HCT116 (cell line): ENCODE results near the gene CBX5.

ENCODE experiments used
- YY1 ChIP-seq: IDR thresholded peaks from 2 replicates; pipeline ENCODE4 v1.6.1; 2011; ENCODE audit warnings: low read length, low read depth, moderate library complexity, mild to moderate bottlenecking; ENCODE audit not compliant: insufficient replicate concordance; ENCODE audit errors: extremely low read depth
- ZFX ChIP-seq: fragments of 450-650 bp; IDR thresholded peaks from 2 replicates; pipeline ENCODE4 v1.6.1; 2017
- TF ChIP-seq, protein P1 (sequence below), 3 experiments: fragments of 200-600 bp in 1 of 3; sonication (generic) in 1 of 3; IDR thresholded peaks in 2 of 3; conservative IDR thresholded peaks in 1 of 3; 2 replicates each; pipeline ENCODE4 v1.5.1; 2012 to 2017; ENCODE audit warnings: low read depth in 2 of 3, low read length in 2 of 3, antibody characterized with exemption in 1 of 3, borderline replicate concordance in 1 of 3, control low read depth in 1 of 3, mild to moderate bottlenecking in 1 of 3, mixed read lengths in 1 of 3, mixed run types in 1 of 3, moderate library complexity in 1 of 3; ENCODE audit not compliant: insufficient read depth in 1 of 3

DNA sequence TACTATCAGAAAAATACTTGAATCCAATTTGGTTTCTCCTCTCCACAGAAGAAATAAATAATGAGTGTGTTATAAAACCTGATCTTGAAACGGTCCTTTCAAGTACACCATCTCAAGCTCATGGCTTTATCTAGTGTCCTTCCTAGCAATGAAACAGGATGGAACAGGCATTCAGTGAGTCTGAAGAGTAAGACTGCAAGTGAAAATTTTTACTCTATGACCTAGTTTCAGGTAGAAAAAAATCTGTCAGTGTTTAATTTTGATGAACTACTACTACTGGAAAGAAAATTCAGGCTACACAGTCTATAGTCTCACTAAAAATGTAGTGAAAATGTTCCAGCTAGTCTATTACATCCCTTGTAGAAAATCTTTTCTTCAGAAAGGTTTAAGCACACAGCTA is 7.7 kb downstream of the CBX5 start:
- TF ChIP-seq, protein P1, sequence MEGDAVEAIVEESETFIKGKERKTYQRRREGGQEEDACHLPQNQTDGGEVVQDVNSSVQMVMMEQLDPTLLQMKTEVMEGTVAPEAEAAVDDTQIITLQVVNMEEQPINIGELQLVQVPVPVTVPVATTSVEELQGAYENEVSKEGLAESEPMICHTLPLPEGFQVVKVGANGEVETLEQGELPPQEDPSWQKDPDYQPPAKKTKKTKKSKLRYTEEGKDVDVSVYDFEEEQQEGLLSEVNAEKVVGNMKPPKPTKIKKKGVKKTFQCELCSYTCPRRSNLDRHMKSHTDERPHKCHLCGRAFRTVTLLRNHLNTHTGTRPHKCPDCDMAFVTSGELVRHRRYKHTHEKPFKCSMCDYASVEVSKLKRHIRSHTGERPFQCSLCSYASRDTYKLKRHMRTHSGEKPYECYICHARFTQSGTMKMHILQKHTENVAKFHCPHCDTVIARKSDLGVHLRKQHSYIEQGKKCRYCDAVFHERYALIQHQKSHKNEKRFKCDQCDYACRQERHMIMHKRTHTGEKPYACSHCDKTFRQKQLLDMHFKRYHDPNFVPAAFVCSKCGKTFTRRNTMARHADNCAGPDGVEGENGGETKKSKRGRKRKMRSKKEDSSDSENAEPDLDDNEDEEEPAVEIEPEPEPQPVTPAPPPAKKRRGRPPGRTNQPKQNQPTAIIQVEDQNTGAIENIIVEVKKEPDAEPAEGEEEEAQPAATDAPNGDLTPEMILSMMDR (IDR thresholded peaks at IDR 0.05 in 2 of 3, conservative IDR thresholded peaks at IDR 0.05 in 1 of 3; ENCODE audit: borderline replicate concordance in 1 of 3, insufficient read depth in 1 of 3, low read depth in 2 of 3, low read length in 2 of 3) = no peak
- TF ChIP-seq YY1 (no peak), ZFX (no peak)
